Myocyte (in vitro differentiated cells): ENCODE results near the gene ABLIM1. TPM values are rescaled to one million over a fixed set of nuclear protein-coding genes. Genes with fewer than 3 reads are reported as not detected.
A peak's percentile ranks its signal among the peaks of the same experiment; 100 is the strongest.

Source experiments
- DNase-seq: peaks from one replicate; pipeline ENCODE4 v3.0.0-alpha.2; 2012; ENCODE audit warnings: low read depth
- total RNA-seq: library from RNA; depleted of rRNA; stranded (reverse); fragments of >200 nt; gene quantifications from 2 replicates; pipeline ENCODE4 v1.2.3, GENCODE V29; 2014

The ABLIM1 gene
- total RNA-seq, 1 donor from 2014 or later, result 21.2 TPM

DNA sequence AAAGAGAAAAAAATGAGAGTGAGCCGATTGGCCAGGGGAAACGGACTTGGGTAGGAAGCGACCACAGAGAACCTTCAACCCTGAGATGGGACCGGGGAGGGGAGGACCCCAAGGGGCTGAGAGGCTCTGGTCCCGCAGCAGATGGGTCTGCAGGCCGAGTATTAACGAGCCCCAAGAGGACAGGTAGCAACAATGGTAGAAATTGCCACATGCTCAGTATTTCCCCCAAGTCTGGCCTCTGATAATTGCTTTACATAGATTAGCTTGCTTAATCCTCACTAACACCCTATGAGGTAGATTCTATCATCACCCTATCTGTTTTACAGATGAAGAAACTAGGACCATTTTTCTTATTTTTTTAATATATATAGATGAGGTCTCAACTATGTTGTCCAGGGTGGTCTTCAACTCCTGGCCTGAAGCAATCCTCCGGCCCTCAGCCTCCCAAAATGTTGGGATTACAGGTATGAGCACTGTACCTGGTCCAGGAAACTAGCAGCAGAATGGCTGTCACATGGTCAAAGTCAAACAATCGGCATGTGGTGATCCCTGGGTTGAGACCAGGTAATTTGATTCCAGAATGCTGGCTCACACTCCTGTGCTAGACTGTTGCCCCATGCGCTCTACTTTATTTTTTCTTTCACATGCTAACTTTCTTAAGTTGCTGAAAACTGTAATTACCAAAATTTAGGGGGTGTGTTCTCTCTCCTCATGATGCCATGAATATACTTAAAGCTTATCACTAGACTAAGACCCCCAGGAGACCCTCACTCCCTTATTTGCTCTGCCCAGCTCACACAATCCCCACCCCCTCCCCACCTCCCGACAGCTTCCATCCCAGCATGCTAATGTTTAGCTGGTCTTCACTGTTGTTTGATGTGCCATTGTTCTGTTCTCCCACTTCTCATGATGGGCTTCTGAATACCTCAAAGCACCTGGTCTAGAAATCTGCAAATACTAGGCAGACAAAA lies 185.9 kb downstream of the ABLIM1 start:
- DNase-seq, result no peak

DNA sequence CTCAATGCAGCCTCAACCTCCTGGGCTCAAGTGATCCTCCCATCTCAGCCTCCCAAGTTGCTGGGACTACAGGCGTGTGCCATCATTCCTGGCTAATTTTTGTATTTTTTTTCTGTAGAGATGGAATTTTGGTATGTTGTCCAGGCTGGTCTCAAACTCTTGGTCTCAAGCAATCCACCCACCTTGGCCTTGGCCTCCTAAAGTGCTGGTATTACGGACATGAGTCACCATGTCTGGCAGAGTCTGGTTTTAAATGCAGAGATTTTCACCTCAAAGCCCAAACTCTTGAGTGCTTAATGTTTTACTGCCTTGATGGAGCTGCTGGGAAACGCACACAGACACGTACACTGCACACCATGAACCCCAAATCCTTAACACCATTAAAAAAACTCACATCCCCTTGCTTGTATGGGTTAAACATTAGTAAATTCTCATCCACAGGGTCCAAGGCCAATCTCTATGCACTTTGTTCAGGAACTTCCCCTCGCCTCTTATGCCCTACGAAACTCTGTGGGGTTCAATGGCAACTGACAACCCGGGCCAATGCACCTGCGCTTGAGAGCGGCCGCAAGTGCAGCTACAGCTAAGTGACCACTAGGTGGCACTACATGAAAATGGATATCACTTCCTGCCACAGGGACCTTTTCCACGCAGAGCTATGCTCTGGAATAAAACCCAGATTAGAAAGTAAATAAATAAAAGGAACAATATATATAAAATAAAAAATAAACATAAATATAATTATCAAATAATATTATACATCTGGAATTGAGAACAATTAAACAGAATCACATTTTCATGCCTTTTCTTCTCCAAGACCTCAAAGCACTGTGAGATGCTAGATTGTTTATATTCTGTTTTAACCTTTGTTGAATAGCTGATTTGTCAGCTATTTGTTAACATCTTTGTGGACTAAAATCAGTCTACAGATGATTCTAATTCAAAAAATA lies 186.8 kb downstream of the ABLIM1 start:
- peak; percentile 77 for DNase-seq

DNA sequence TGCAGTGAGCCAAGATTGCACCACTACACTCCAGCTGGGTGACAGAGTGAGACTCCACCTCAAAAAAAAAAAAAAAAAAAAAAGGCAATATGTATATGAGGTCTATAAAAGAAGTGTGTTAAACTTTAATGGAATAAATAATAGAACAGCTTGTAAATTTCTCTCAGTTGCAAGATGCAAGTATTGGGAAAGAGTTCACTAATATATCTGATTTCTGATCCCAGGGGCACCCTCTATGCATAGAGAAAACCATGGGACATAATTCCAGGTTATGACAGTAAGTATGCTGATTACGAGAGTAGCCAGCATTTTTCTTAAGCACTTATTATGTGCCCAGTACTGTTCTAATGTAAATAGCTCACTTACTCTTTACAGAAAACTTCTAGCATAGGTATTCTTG lies 187.7 kb downstream of the ABLIM1 start:
- no peak for DNase-seq

DNA sequence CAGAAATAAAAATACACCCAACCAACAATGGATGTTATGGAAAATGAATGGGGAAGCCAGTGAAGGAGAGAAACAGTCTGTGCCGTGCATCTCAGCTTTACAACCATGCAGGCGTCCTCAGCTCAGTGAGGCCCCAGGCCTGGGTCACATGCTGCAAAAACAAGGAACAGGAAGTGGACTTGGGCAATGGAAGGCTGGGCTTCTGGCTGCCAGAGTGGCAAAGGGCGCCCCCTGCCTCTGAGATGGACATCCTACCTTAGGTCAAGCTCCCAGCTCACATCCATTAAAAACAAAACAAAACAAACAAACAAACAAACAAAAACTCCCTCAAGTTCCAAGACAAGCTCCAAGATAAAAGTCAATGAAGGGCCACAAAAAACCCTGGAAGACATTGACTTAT lies 199.1 kb downstream of the ABLIM1 start:
- DNase-seq, result peak; percentile 28

DNA sequence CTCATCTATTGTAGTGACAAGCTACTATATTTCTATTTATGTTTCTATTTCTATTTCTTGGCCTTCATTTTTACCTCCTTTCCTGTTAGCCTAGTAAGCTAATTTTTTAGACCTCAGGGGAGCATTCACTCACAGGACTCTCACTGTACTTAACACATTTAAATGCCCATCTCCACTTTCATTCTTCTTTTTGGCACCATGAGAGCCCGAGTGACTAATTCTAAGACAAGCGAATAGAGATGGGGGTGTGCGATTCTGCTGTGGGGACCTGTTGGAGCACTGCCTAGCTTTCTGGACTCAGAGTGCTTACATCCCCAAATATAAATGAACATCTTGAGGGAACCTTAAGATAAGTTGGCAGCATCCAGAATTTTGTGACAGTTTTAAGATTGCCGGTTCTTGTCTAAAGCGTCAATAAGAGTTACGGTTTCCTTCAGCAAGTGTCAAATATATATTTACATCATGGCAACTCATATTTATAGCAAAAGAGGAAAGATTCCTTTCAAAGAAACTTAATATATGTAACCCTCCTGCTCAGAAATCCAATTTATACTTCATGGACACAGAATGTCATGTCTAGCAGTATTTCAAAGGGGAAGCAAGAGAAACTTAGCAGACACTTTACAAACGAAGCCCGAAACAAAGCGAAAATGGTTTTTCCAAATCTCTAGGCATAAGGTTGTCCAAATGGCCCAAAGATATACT lies 199.7 kb downstream of the ABLIM1 start:
- no peak for DNase-seq

DNA sequence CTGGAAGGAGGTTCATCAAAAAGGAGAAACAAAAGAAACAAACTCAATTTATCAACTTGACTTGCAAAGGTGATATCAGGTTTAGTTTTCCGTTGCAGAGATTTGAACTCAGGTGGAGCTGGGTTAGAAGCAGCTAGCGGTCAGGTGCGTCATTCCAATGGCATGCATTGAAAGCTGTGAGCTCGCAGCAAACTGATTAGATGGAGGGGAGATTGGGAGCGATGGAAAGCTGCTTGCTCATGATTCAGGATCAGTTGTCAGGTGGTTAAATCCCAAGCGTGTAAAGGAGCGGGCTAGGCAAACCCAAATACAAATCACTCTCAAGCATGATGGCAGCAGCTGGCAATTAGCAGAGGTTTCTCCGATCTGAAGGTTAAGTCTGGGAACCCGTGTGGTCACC lies 204.5 kb downstream of the ABLIM1 start:
- no peak for DNase-seq

DNA sequence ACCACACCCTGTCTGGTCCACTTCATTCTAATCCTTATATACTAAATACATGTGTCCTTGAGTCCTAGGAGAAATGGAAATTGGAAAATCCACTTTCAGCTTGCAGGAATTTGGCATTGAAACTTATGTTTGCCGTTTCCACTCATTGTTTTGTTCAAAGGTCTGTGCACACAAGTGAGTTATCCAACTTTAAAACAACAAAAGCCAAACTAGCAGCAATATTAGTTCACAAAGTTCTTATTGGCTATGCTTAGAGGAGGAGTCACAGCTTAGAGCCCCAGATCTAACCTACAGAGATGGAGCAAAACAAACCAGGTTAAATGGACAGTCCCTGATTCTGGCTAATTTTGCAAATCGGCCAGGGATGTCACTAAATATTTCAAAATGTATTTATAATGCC lies 209.2 kb downstream of the ABLIM1 start:
- DNase-seq, result no peak

DNA sequence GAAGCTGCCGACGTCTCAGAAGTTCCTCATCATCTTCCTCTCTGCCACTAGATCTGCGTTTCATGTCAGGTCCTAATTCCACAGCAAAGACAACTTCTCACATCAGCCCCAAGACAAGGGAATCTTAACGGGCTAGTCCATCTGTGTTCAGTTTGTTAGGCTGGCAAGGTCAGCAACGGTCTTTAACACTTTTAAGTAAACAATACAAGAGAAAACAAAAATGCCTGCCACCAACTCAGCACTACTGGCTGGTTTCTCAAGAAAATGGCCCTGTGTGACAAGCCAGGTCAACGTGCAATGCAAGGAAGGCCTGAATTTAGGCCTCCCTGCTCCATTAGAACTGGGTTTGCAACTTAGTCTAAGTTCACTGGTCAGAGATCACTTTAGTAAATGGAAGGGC lies 212.7 kb downstream of the ABLIM1 start:
- no peak for DNase-seq

DNA sequence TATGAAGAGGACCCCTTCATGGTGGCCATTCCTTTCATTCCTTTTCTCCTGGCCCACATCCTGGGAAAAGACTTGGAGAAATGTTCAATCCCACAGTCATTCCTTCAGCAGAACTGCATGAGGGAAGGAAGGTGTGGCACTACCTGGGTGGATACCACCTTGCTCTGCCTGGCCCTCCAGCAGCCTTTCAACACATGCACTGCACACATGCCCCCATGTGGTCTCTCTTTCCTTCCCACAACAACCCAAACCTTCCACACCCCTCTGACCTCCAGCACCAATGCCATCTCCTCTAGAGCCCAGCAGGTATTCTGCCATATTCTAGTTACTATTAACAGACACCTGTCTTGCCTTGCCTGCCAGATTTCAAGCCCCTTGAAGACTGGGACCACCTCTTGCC lies 213.3 kb downstream of the ABLIM1 start:
- no peak for DNase-seq

DNA sequence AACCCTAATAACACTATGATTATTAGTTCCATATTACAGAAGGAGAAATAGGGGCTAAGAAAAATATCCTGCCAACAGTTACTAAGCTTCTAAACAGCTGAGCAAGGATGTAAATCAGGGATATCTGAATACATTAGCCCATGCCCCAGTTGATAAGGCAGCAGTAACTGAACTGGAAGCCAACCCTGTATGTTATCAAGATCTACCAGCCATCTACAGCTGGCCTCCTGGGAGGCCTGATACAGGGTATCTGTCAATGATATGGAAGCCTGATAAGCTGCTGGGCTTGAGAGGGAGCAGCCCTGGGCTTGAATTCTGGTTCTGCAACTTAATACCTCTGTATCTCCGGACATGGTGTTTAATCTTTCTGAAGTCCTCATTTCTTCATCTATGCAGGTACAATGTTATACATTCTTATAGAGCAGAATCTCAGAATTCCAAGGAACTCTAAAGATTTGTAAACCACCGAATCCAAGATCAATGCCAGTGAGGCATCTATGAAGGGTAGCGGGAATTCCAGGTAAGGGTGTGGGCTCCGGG lies 215.9 kb downstream of the ABLIM1 start:
- DNase-seq, result no peak

DNA sequence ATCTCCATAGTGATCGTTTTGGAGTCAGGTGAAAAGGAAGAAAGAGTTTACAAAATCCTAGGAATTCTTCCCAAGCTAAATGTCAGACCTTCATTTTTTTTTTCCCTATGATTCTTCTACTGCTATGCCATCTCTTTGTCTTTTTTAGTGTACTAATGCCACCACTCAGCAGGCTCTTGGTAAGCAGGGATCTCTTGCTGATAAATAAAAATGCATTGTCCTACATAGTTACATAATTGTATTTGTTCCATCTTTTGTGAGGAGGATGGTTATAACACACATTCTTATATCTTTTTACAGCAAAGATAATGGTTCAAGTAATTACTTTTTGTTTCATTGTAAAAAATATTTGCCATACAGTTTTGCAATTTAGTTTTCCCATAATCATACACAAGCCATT lies 217.0 kb downstream of the ABLIM1 start:
- DNase-seq, result no peak

DNA sequence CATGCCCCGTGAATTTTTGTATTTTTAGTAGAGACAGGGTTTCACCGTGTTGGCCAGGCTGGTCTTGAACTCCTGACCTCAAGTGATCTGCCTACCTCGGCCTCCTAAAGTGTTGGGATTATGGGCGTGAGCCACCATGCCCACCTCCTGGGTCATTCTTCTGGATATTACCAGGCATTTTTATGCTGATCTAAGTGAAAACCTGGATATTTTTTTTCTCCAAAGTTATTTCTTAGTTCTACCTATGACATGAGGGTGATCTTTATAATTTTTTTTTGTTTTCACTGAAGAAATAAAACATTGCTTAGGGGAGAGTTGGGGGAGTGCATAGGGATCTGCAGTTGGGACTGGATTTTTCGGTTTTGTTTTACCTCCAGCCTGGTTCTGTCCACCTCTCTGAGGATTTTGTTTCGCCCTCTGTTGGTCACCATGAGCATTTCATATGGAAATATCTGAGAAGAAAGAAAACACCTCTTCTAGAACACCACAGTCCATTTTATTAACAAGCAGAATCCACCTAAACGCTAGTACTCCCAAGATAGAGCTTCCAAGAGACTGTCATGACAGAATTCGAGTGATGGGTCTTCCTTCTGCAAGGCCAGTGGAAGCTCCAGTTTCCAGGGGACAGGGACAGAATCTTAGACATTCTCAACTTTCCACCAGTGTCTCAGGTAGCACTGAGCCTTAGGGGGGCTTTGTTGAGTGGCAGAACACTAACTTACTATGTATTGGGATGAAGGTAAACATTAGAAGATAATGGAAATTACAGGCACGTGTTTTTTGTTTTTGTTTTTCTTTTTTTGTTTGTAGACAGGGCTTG lies 220.4 kb downstream of the ABLIM1 start:
- peak; percentile 41 for DNase-seq

DNA sequence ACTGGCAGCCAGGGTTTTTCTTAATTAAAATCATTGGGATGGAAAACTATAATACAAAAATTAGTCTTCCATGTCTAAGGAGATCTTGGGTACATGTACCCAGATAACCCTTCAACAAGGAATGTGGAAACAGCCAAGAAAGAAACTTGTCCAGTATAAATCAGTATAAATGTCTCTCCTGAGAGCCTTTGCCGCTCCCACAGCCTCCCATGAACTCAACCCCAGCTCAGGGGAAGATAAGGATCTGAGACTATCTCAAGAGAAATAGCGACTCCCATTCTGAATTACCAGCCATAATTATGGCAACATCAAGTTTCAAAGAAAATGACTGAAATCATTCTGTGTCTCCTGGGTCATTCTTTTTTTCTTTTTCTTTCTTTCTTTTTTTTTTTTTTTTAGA lies 221.1 kb downstream of the ABLIM1 start:
- no peak for DNase-seq

DNA sequence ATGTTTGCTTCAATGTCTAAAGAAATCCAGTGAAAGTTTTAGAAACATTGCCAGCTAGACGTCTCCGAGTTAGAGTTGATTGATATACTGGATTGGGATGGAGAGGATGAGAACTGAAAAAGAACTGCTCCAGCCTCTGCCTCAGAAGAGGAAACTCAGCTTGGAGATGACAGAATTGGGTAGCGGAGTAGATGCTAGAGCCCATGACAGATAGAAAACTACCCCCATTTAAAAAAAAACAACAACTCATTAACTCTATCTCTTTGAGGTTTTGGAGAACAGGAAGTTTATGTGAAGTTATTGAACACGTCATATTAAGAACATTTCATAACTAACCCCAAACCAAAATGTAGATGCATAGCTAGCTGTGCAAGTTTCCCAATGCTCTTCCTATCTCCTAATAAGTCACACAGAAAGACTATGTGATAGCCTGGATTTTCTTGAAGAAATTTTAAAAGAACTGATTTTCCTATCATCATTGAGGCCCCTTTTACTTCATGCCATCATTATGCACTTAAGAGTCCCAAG lies 225.4 kb downstream of the ABLIM1 start:
- no peak for DNase-seq

DNA sequence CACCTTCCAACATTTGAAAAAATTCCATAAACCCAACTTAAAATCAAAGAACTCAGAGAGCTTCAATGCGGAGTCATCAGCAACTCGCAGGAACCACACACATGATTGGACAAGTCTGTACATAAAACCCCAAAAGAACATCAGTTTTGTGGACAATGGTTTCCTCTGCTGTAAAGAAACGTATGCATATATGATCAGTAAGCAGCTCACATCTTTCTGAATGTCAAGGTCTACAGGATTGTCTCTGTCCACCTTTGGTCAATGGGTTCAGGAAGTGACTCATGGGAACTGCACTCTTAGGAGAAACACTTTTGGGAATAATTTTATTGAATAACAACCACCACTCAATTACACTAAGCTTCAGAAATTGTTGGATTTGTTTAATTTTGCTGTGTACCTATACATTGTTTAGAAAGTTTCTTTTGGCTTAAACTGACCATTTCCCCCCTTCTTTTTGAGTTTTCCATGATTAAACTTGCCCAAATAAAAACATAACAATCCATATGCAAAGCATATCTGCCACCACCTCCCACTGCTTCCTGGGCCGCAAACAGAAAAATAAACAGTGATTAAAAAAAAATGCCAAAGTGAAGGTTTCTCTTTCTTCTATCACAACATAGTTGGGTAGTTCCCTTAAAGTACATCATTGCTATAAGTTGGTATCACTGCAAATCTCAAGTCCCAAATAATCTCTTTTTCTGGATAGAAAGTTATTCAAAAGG lies 226.5 kb downstream of the ABLIM1 start:
- DNase-seq, result no peak

DNA sequence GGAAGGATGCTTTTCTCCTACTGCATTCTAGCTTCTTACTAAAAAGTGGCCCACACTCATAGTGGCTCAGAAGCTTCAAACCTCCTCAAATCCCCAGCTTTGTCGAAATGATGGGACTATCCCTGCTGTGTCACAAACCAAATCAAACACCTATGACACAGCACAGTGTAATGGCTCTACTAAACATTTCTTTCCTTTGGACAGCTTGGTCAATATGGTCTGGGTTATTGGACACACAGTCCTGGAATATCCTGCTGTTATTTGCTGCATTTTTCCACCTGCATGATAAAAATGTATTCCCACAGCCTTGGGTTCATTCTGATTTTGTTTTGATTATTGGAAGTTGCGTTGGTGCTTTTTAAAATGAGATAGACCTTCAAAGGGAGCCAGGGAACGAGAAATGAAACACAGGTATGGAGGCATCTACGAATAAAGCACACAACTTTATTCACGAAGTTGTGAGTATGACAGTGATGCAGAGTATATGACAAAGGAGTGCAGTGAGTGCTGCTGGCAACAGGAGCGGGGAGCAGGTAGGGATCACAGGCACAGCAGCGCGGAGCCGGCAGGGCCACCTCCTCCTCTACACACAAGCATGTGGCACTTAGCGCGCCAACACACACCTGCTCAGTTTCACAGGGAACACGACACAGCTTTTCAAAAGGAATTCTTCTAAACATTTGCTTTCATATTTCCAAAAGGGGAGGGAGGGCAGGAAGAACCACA lies 227.2 kb downstream of the ABLIM1 start:
- no peak for DNase-seq

DNA sequence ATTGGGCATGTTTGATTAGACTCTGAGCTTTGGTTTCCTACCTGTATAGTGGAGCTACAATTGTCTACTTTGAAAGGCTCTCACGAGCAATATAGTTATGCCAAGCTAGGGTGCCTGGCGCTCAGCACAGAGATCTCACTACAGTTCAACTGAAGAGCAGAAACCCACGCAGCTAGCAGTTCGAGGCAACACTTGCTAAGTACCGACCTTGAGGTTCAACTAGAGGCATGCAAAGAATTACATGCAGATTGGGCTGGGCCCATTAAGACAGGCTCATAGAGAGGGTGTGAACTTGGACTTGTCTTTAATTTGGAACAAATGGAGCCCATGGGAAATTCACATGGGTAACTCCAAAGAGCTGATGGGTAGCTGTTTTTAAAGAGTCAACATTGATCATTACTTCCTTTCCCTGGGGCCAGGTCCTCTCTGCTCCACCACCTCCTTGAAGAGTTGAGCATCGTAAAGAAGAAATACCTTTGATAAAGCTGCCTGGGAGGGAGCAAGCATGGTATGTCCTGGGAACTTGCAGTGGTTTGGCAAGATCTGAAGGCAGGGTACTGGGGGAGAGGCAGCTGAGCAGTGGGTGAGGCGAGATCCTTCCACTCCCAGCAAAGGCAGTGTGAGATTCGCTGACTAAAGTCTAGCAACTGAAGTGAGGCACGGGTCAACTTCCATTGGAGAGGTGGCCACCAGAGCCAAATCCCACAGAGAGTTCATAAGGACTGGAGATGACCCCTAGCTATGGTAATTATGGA lies 228.3 kb downstream of the ABLIM1 start:
- DNase-seq, result peak; percentile 9
